ENCODE results near the gene NPIPB8.
"Not testable (repeated sequence)": the region's sequence is repeated elsewhere in the genome, so short reads cannot be mapped to it uniquely, and the experiment has no call there.

The NPIPB8 gene

DNA sequence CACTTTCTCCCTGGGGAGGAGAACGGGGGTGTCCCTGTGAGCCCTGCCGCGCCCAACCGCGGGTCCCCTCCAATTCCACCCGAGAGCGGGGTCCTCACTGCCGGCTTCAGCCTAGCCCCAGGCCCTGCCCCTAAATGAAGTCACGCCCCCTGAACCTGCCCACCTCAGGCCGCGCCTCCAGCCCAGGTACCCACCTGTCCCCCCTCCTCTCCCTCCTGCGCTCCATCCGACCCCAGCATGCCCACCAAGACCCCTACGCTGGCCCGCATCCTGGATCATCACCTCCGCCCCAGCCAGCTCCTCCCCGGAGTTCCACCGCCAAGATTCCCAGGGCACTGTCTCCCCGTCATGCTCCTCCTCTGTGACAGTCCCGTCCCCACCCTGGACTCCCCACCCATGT lies 36.9 kb upstream of the NPIPB8 start:
- not testable (repeated sequence) for H3K36me3 ChIP-seq (ENCODE audit: control insufficient read depth in 1 of 2, insufficient read depth in 2 of 2, low read length in 2 of 2); DNase-seq; H3K4me3 ChIP-seq (ENCODE audit: low read depth, low read length); H3K4me2 ChIP-seq (ENCODE audit: low read length); H3K4ac ChIP-seq (ENCODE audit: low read depth, low read length); H2AK5ac ChIP-seq (ENCODE audit: low read length); H4K8ac ChIP-seq (ENCODE audit: low read depth, low read length); H2BK5ac ChIP-seq (ENCODE audit: low read depth, low read length, poor library complexity); H2BK12ac ChIP-seq (ENCODE audit: low read length); H3K18ac ChIP-seq (ENCODE audit: low read length); H4K12ac ChIP-seq (ENCODE audit: low read depth, low read length); H2AFZ ChIP-seq (ENCODE audit: insufficient read depth, low read length, poor library complexity); H3K27me3 ChIP-seq (ENCODE audit: insufficient read depth, low read length); H3K79me2 ChIP-seq (ENCODE audit: control insufficient read depth, insufficient read depth, low read length, poor library complexity); H3K27ac ChIP-seq (ENCODE audit: low read depth, low read length); H2BK120ac ChIP-seq (ENCODE audit: insufficient read depth, low read length, poor library complexity); H3K14ac ChIP-seq (ENCODE audit: low read length); H3K9me3 ChIP-seq (ENCODE audit: insufficient read depth, low read depth, low read length); H3K4me1 ChIP-seq (ENCODE audit: control insufficient read depth in 1 of 2, insufficient read depth in 2 of 2, low read length in 2 of 2); H3K23ac ChIP-seq (ENCODE audit: low read length); H3K79me1 ChIP-seq (ENCODE audit: low read length); H4K91ac ChIP-seq (ENCODE audit: low read depth, low read length); H3K9ac ChIP-seq (ENCODE audit: low read length)
- no CpG with 5 or more reads among the region's 20 CpGs for WGBS (ENCODE audit: extremely low coverage, insufficient coverage, insufficient read length)

- not testable (repeated sequence) for H3K4me1 ChIP-seq (ENCODE audit: control insufficient read depth in 1 of 2, insufficient read depth in 2 of 2, low read length in 2 of 2)
Measured at GRCh38 chr16:28601589-28601988, 36.3 kb upstream of the NPIPB8 start.

GRCh38 chr16:28602062-28602461 lies 35.8 kb upstream of the NPIPB8 start:
- H2AFZ ChIP-seq (ENCODE audit: insufficient read depth, low read length, poor library complexity); H3K18ac ChIP-seq (ENCODE audit: low read length); H4K91ac ChIP-seq (ENCODE audit: low read depth, low read length); H2BK120ac ChIP-seq (ENCODE audit: insufficient read depth, low read length, poor library complexity); H3K9me3 ChIP-seq (ENCODE audit: insufficient read depth, low read depth, low read length); H2AK5ac ChIP-seq (ENCODE audit: low read length); H3K4me3 ChIP-seq (ENCODE audit: low read depth, low read length); H3K79me2 ChIP-seq (ENCODE audit: control insufficient read depth, insufficient read depth, low read length, poor library complexity); H4K8ac ChIP-seq (ENCODE audit: low read depth, low read length); H3K27me3 ChIP-seq (ENCODE audit: insufficient read depth, low read length); H3K4ac ChIP-seq (ENCODE audit: low read depth, low read length); H2BK5ac ChIP-seq (ENCODE audit: low read depth, low read length, poor library complexity); H3K27ac ChIP-seq (ENCODE audit: low read depth, low read length); DNase-seq; H3K9ac ChIP-seq (ENCODE audit: low read length); H3K36me3 ChIP-seq (ENCODE audit: control insufficient read depth in 1 of 2, insufficient read depth in 2 of 2, low read length in 2 of 2); H3K4me1 ChIP-seq (ENCODE audit: control insufficient read depth in 1 of 2, insufficient read depth in 2 of 2, low read length in 2 of 2); H3K4me2 ChIP-seq (ENCODE audit: low read length); H3K79me1 ChIP-seq (ENCODE audit: low read length); H3K23ac ChIP-seq (ENCODE audit: low read length); H4K12ac ChIP-seq (ENCODE audit: low read depth, low read length); H3K14ac ChIP-seq (ENCODE audit: low read length); H2BK12ac ChIP-seq (ENCODE audit: low read length): not testable (repeated sequence)
- WGBS (ENCODE audit: extremely low coverage, insufficient coverage, insufficient read length) = no CpG with 5 or more reads among the region's 10 CpGs

More at GRCh38 chr16:28601589-28601988, 36.3 kb upstream of the NPIPB8 start:
- H4K8ac ChIP-seq (ENCODE audit: low read depth, low read length); H3K9ac ChIP-seq (ENCODE audit: low read length); H3K9me3 ChIP-seq (ENCODE audit: insufficient read depth, low read depth, low read length); DNase-seq; H2AK5ac ChIP-seq (ENCODE audit: low read length); H3K4ac ChIP-seq (ENCODE audit: low read depth, low read length); H3K27ac ChIP-seq (ENCODE audit: low read depth, low read length); H4K12ac ChIP-seq (ENCODE audit: low read depth, low read length); H3K4me2 ChIP-seq (ENCODE audit: low read length); H3K18ac ChIP-seq (ENCODE audit: low read length); H2BK120ac ChIP-seq (ENCODE audit: insufficient read depth, low read length, poor library complexity); H2BK12ac ChIP-seq (ENCODE audit: low read length); H3K14ac ChIP-seq (ENCODE audit: low read length); H3K4me3 ChIP-seq (ENCODE audit: low read depth, low read length); H3K23ac ChIP-seq (ENCODE audit: low read length); H2BK5ac ChIP-seq (ENCODE audit: low read depth, low read length, poor library complexity); H3K79me1 ChIP-seq (ENCODE audit: low read length); H2AFZ ChIP-seq (ENCODE audit: insufficient read depth, low read length, poor library complexity); H3K36me3 ChIP-seq (ENCODE audit: control insufficient read depth in 1 of 2, insufficient read depth in 2 of 2, low read length in 2 of 2); H3K79me2 ChIP-seq (ENCODE audit: control insufficient read depth, insufficient read depth, low read length, poor library complexity); H4K91ac ChIP-seq (ENCODE audit: low read depth, low read length); H3K27me3 ChIP-seq (ENCODE audit: insufficient read depth, low read length): not testable (repeated sequence)
- no CpG with 5 or more reads among the region's 13 CpGs for WGBS (ENCODE audit: extremely low coverage, insufficient coverage, insufficient read length)

- DNase-seq = no peak
- no peak overlapping the region for H2BK5ac ChIP-seq (ENCODE audit: low read depth, low read length, poor library complexity)
- no peak overlapping the region for H2BK12ac ChIP-seq (ENCODE audit: low read length)
- no peaks in the 10 kb centered on the region for H3K79me1 ChIP-seq (ENCODE audit: low read length)
- H3K4me1 ChIP-seq (ENCODE audit: control insufficient read depth in 1 of 2, insufficient read depth in 2 of 2, low read length in 2 of 2) = no peaks in the 10 kb centered on the region
- H3K27ac ChIP-seq (ENCODE audit: low read depth, low read length) = no peak overlapping the region
- no peaks in the 10 kb centered on the region for H3K9me3 ChIP-seq (ENCODE audit: insufficient read depth, low read depth, low read length)
- H3K4me3 ChIP-seq (ENCODE audit: low read depth, low read length) = no peak overlapping the region
- no peak overlapping the region for H2AK5ac ChIP-seq (ENCODE audit: low read length)
- H3K4ac ChIP-seq (ENCODE audit: low read depth, low read length) = no peak overlapping the region
- no peaks in the 10 kb centered on the region for H3K36me3 ChIP-seq (ENCODE audit: control insufficient read depth in 1 of 2, insufficient read depth in 2 of 2, low read length in 2 of 2)
- no peak overlapping the region for H3K23ac ChIP-seq (ENCODE audit: low read length)
- no peaks in the 10 kb centered on the region for H3K27me3 ChIP-seq (ENCODE audit: insufficient read depth, low read length)
- H4K91ac ChIP-seq (ENCODE audit: low read depth, low read length) = no peak overlapping the region
- H3K9ac ChIP-seq (ENCODE audit: low read length) = no peak overlapping the region
- no peak overlapping the region for H3K18ac ChIP-seq (ENCODE audit: low read length)
- H3K14ac ChIP-seq (ENCODE audit: low read length) = no peak overlapping the region
- H4K8ac ChIP-seq (ENCODE audit: low read depth, low read length) = no peak overlapping the region
- no CpG with 5 or more reads among the region's 6 CpGs for WGBS (ENCODE audit: extremely low coverage, insufficient coverage, insufficient read length)
- no peaks in the 10 kb centered on the region for H3K79me2 ChIP-seq (ENCODE audit: control insufficient read depth, insufficient read depth, low read length, poor library complexity)
- H3K4me2 ChIP-seq (ENCODE audit: low read length) = no peak overlapping the region
- no peak overlapping the region for H4K12ac ChIP-seq (ENCODE audit: low read depth, low read length)
- no peak overlapping the region for H2AFZ ChIP-seq (ENCODE audit: insufficient read depth, low read length, poor library complexity)
- H2BK120ac ChIP-seq (ENCODE audit: insufficient read depth, low read length, poor library complexity) = no peak overlapping the region
Measured at GRCh38 chr16:28602529-28602928, 35.3 kb upstream of the NPIPB8 start.

Measured in trophoblast cell (in vitro differentiated cells and primary cell).